Measurements from ENCODE around the gene ELL. TPM values are rescaled to one million over a fixed set of nuclear protein-coding genes. Genes with fewer than 3 reads are reported as not detected.
"Not testable (repeated sequence)": the region's sequence is repeated elsewhere in the genome, so short reads cannot be mapped to it uniquely, and the experiment has no call there.

Gene ELL
- total RNA-seq, 4 donors from 2014 or later = 4.1 to 43.5 (median 21.7) TPM

GRCh38 chr19:18542941-18543813, 21.3 kb upstream of the ELL start, which contains the start of gene FKBP8:
TSS of gene FKBP8 (minus strand) at chr19:18543573. CDS start at chr19:18541970, 1,603 bp downstream.
- TF ChIP-seq POLR2A (IDR thresholded peaks at IDR 0.05) (peak in 1 of 2 donors; percentile 29), CTCF (IDR thresholded peaks at IDR 0.05) (no peak)
- Histone ChIP-seq H3K4me3 (peak within 1 kb of the TSS; percentile 71 to 100), H3K27ac (peak within 1 kb of the TSS; percentile 92 to 96), H3K4me1 (peaks cover 0 to 6% of the 10 kb centered on the region in 2 donors), H3K9me3 (no peaks in the 10 kb centered on the region), H3K27me3 (no peaks in the 10 kb centered on the region), H3K36me3 (no peaks in the 10 kb centered on the region)
- intact Hi-C loops (cut with DNase I; ENCODE audit: low total_unique reads) = no loop called here
- peak; percentile 93 to 95 for DNase-seq

- no peak for TF ChIP-seq POLR2A (IDR thresholded peaks at IDR 0.05)
- TF ChIP-seq CTCF (IDR thresholded peaks at IDR 0.05) = no peak
- DNase-seq = no peak
- Histone ChIP-seq H3K9me3 (no peaks in the 10 kb centered on the region), H3K27ac (peak overlapping the region; percentile 92 to 96), H3K4me3 (peak overlapping the region; percentile 71 to 100), H3K4me1 (peaks cover 0 to 6% of the 10 kb centered on the region in 2 donors), H3K27me3 (no peaks in the 10 kb centered on the region), H3K36me3 (no peaks in the 10 kb centered on the region)
- intact Hi-C loops (cut with DNase I; ENCODE audit: low total_unique reads) = no loop called here
Observed at GRCh38 chr19:18541992-18542940, 20.4 kb upstream of the ELL start.

GRCh38 chr19:18541258-18541991, 19.6 kb upstream of the ELL start:
- Histone ChIP-seq H3K27ac (peak overlapping the region in 1 of 2 donors; percentile 92), H3K36me3 (no peaks in the 10 kb centered on the region), H3K4me3 (no peak overlapping the region), H3K27me3 (no peaks in the 10 kb centered on the region), H3K4me1 (peaks cover 0 to 6% of the 10 kb centered on the region in 2 donors), H3K9me3 (no peaks in the 10 kb centered on the region)
- DNase-seq = no peak
- intact Hi-C loops (cut with DNase I; ENCODE audit: low total_unique reads) = no loop called here
- TF ChIP-seq POLR2A (IDR thresholded peaks at IDR 0.05) = no peak
- no peak for TF ChIP-seq CTCF (IDR thresholded peaks at IDR 0.05)

GRCh38 chr19:18540200-18540599, 18.3 kb upstream of the ELL start:
- H3K4me3 ChIP-seq; H3K36me3 ChIP-seq; H3K4me1 ChIP-seq; H3K27ac ChIP-seq; H3K9me3 ChIP-seq; DNase-seq; H3K27me3 ChIP-seq; intact Hi-C loops (cut with DNase I; ENCODE audit: low total_unique reads): not testable (repeated sequence)

- no peaks in the 10 kb centered on the region for H3K36me3 ChIP-seq
- DNase-seq = no peak
Observed at GRCh38 chr19:18539372-18539771, 17.5 kb upstream of the ELL start.

More at GRCh38 chr19:18539372-18539771, 17.5 kb upstream of the ELL start:
- Histone ChIP-seq H3K27me3 (no peaks in the 10 kb centered on the region), H3K4me3 (no peak overlapping the region), H3K4me1 (peaks cover 0 to 6% of the 10 kb centered on the region in 2 donors), H3K9me3 (no peaks in the 10 kb centered on the region), H3K27ac (no peak overlapping the region)
- intact Hi-C loops (cut with DNase I; ENCODE audit: low total_unique reads) = no loop called here
- no peak for TF ChIP-seq POLR2A (IDR thresholded peaks at IDR 0.05)
- TF ChIP-seq CTCF (IDR thresholded peaks at IDR 0.05) = no peak
